ENCODE results near the gene EMX1.
A peak's percentile ranks its signal among the peaks of the same experiment; 100 is the strongest.

Gene EMX1

GRCh38 chr2:72915907-72916742 is 1.2 kb upstream of the EMX1 start:
- Histone ChIP-seq H3K36me3 (ENCODE audit: control insufficient read depth in 2 of 2, insufficient read depth in 2 of 2, low read length in 2 of 2) (no peaks in the 10 kb centered on the region), H3K9ac (ENCODE audit: low read depth in 1 of 2, low read length in 2 of 2) (peak overlapping the region in 1 of 2 donors; percentile 54), H3K27ac (ENCODE audit: low read depth in 2 of 2, low read length in 2 of 2) (no peak overlapping the region), H3K27me3 (ENCODE audit: control insufficient read depth in 2 of 2, insufficient read depth in 2 of 2, low read length in 2 of 2) (peaks cover 74 to 78% of the 10 kb centered on the region in 2 donors), H3K4me1 (ENCODE audit: control insufficient read depth in 2 of 2, insufficient read depth in 2 of 2, low read length in 2 of 2) (peaks cover 26 to 31% of the 10 kb centered on the region in 2 donors), H3K4me3 (ENCODE audit: low read length in 2 of 2) (peak overlapping the region; percentile 67 to 73), H3K9me3 (ENCODE audit: control insufficient read depth in 2 of 2, low read length in 2 of 2) (no peaks in the 10 kb centered on the region)

- peaks cover 75 to 80% of the 10 kb centered on the region in 2 donors for H3K27me3 ChIP-seq (ENCODE audit: control insufficient read depth in 2 of 2, insufficient read depth in 2 of 2, low read length in 2 of 2)
- peaks cover 26 to 31% of the 10 kb centered on the region in 2 donors for H3K4me1 ChIP-seq (ENCODE audit: control insufficient read depth in 2 of 2, insufficient read depth in 2 of 2, low read length in 2 of 2)
- H3K4me3 ChIP-seq (ENCODE audit: low read length in 2 of 2): peak overlapping the region; percentile 67 to 73
These were observed 579 bp upstream of the EMX1 start for GRCh38 chr2:72916743-72917137.

DNA sequence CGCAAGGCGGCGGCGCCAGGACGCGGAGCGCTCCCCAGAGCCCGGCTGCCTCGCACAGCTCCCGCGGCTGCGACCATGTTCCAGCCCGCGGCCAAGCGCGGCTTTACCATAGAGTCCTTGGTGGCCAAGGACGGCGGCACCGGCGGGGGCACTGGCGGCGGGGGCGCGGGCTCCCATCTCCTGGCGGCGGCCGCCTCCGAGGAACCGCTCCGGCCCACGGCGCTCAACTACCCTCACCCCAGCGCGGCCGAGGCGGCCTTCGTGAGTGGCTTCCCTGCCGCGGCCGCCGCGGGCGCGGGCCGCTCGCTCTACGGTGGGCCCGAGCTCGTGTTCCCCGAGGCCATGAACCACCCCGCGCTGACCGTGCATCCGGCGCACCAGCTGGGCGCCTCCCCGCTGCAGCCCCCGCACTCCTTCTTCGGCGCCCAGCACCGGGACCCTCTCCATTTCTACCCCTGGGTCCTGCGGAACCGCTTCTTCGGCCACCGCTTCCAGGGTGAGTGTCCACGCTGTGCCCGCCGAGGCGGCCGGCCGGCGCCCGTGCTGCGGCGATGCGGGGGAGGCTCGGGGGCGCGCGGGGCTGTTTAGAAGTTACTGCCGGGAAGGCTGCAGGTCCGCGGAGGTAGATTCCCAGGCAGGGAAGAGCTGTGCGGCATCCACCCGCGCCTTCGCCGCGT is 696 bp downstream of the EMX1 start:
- Histone ChIP-seq H3K9ac (ENCODE audit: low read depth in 1 of 2, low read length in 2 of 2) (no peak overlapping the region), H3K4me1 (ENCODE audit: control insufficient read depth in 2 of 2, insufficient read depth in 2 of 2, low read length in 2 of 2) (peaks cover 26 to 31% of the 10 kb centered on the region in 2 donors), H3K27me3 (ENCODE audit: control insufficient read depth in 2 of 2, insufficient read depth in 2 of 2, low read length in 2 of 2) (peaks cover 77 to 88% of the 10 kb centered on the region in 2 donors)

More at GRCh38 chr2:72916743-72917137, 579 bp upstream of the EMX1 start:
- no peaks in the 10 kb centered on the region for H3K9me3 ChIP-seq (ENCODE audit: control insufficient read depth in 2 of 2, low read length in 2 of 2)
- no peak overlapping the region for H3K27ac ChIP-seq (ENCODE audit: low read depth in 2 of 2, low read length in 2 of 2)
- no peaks in the 10 kb centered on the region for H3K36me3 ChIP-seq (ENCODE audit: control insufficient read depth in 2 of 2, insufficient read depth in 2 of 2, low read length in 2 of 2)
- peak overlapping the region; percentile 47 to 54 for H3K9ac ChIP-seq (ENCODE audit: low read depth in 1 of 2, low read length in 2 of 2)

GRCh38 chr2:72919414-72920317 is 2.3 kb downstream of the EMX1 start:
- Histone ChIP-seq H3K4me3 (ENCODE audit: low read length in 2 of 2) (peak overlapping the region in 1 of 2 donors; percentile 17), H3K9ac (ENCODE audit: low read depth in 1 of 2, low read length in 2 of 2) (no peak overlapping the region), H3K36me3 (ENCODE audit: control insufficient read depth in 2 of 2, insufficient read depth in 2 of 2, low read length in 2 of 2) (no peaks in the 10 kb centered on the region), H3K4me1 (ENCODE audit: control insufficient read depth in 2 of 2, insufficient read depth in 2 of 2, low read length in 2 of 2) (peaks cover 31 to 36% of the 10 kb centered on the region in 2 donors), H3K9me3 (ENCODE audit: control insufficient read depth in 2 of 2, low read length in 2 of 2) (no peaks in the 10 kb centered on the region), H3K27me3 (ENCODE audit: control insufficient read depth in 2 of 2, insufficient read depth in 2 of 2, low read length in 2 of 2) (peaks cover 76 to 86% of the 10 kb centered on the region in 2 donors), H3K27ac (ENCODE audit: low read depth in 2 of 2, low read length in 2 of 2) (no peak overlapping the region)

More for the DNA sequence above, 696 bp downstream of the EMX1 start:
- Histone ChIP-seq H3K9me3 (ENCODE audit: control insufficient read depth in 2 of 2, low read length in 2 of 2) (no peaks in the 10 kb centered on the region), H3K36me3 (ENCODE audit: control insufficient read depth in 2 of 2, insufficient read depth in 2 of 2, low read length in 2 of 2) (no peaks in the 10 kb centered on the region), H3K27ac (ENCODE audit: low read depth in 2 of 2, low read length in 2 of 2) (no peak overlapping the region), H3K4me3 (ENCODE audit: low read length in 2 of 2) (peak overlapping the region in 1 of 2 donors; percentile 4)

GRCh38 chr2:72920318-72921087 is 3.2 kb downstream of the EMX1 start:
- Histone ChIP-seq H3K9ac (ENCODE audit: low read depth in 1 of 2, low read length in 2 of 2) (no peak overlapping the region), H3K4me3 (ENCODE audit: low read length in 2 of 2) (peak overlapping the region in 1 of 2 donors; percentile 17), H3K36me3 (ENCODE audit: control insufficient read depth in 2 of 2, insufficient read depth in 2 of 2, low read length in 2 of 2) (no peaks in the 10 kb centered on the region), H3K27ac (ENCODE audit: low read depth in 2 of 2, low read length in 2 of 2) (no peak overlapping the region), H3K4me1 (ENCODE audit: control insufficient read depth in 2 of 2, insufficient read depth in 2 of 2, low read length in 2 of 2) (peaks cover 30 to 35% of the 10 kb centered on the region in 2 donors), H3K27me3 (ENCODE audit: control insufficient read depth in 2 of 2, insufficient read depth in 2 of 2, low read length in 2 of 2) (peaks cover 75 to 86% of the 10 kb centered on the region in 2 donors), H3K9me3 (ENCODE audit: control insufficient read depth in 2 of 2, low read length in 2 of 2) (no peaks in the 10 kb centered on the region)

- Histone ChIP-seq H3K4me3 (ENCODE audit: low read length in 2 of 2) (no peak overlapping the region), H3K4me1 (ENCODE audit: control insufficient read depth in 2 of 2, insufficient read depth in 2 of 2, low read length in 2 of 2) (peaks cover 24 to 30% of the 10 kb centered on the region in 2 donors), H3K27ac (ENCODE audit: low read depth in 2 of 2, low read length in 2 of 2) (no peak overlapping the region)
These were observed 4.0 kb downstream of the EMX1 start for GRCh38 chr2:72921088-72921851.

GRCh38 chr2:72921853-72922252 is 4.5 kb downstream of the EMX1 start:
- Histone ChIP-seq H3K9me3 (ENCODE audit: control insufficient read depth in 2 of 2, low read length in 2 of 2) (no peaks in the 10 kb centered on the region), H3K4me1 (ENCODE audit: control insufficient read depth in 2 of 2, insufficient read depth in 2 of 2, low read length in 2 of 2) (peaks cover 18 to 24% of the 10 kb centered on the region in 2 donors), H3K27me3 (ENCODE audit: control insufficient read depth in 2 of 2, insufficient read depth in 2 of 2, low read length in 2 of 2) (peaks cover 81 to 89% of the 10 kb centered on the region in 2 donors), H3K27ac (ENCODE audit: low read depth in 2 of 2, low read length in 2 of 2) (no peak overlapping the region), H3K9ac (ENCODE audit: low read depth in 1 of 2, low read length in 2 of 2) (no peak overlapping the region), H3K4me3 (ENCODE audit: low read length in 2 of 2) (no peak overlapping the region), H3K36me3 (ENCODE audit: control insufficient read depth in 2 of 2, insufficient read depth in 2 of 2, low read length in 2 of 2) (no peaks in the 10 kb centered on the region)

More at GRCh38 chr2:72921088-72921851, 4.0 kb downstream of the EMX1 start:
- H3K27me3 ChIP-seq (ENCODE audit: control insufficient read depth in 2 of 2, insufficient read depth in 2 of 2, low read length in 2 of 2): peaks cover 80 to 89% of the 10 kb centered on the region in 2 donors
- H3K36me3 ChIP-seq (ENCODE audit: control insufficient read depth in 2 of 2, insufficient read depth in 2 of 2, low read length in 2 of 2): no peaks in the 10 kb centered on the region
- no peaks in the 10 kb centered on the region for H3K9me3 ChIP-seq (ENCODE audit: control insufficient read depth in 2 of 2, low read length in 2 of 2)
- no peak overlapping the region for H3K9ac ChIP-seq (ENCODE audit: low read depth in 1 of 2, low read length in 2 of 2)

DNA sequence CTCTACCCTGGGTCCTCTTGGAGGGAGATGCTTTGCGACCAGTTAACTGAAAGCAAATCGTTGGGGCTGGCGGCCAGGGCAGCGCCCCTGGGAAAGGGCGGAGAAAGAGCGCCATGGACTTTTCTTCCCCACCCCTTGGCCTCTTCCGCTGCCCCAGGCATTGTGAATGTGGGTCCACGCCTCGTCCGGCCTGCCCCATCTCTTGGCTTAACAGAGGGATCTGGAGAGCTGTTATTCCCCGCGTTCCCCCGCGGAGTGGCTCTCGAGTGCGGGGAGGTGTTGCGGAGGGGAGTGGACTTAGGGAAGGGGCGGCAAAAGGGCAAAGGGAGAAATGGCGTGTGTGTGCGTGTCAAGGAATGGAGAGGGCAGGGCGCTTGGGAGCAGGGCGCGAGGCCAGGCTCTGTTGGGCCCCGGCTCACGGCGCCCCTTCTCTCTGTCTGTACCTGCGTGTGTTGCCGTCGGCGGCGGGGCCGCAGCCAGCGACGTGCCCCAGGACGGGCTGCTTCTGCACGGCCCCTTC is 6.6 kb downstream of the EMX1 start:
- Histone ChIP-seq H3K4me3 (ENCODE audit: low read length in 2 of 2) (no peak overlapping the region), H3K27ac (ENCODE audit: low read depth in 2 of 2, low read length in 2 of 2) (no peak overlapping the region), H3K9me3 (ENCODE audit: control insufficient read depth in 2 of 2, low read length in 2 of 2) (no peaks in the 10 kb centered on the region), H3K9ac (ENCODE audit: low read depth in 1 of 2, low read length in 2 of 2) (no peak overlapping the region), H3K27me3 (ENCODE audit: control insufficient read depth in 2 of 2, insufficient read depth in 2 of 2, low read length in 2 of 2) (peaks cover 93 to 97% of the 10 kb centered on the region in 2 donors), H3K4me1 (ENCODE audit: control insufficient read depth in 2 of 2, insufficient read depth in 2 of 2, low read length in 2 of 2) (peaks cover 7 to 13% of the 10 kb centered on the region in 2 donors), H3K36me3 (ENCODE audit: control insufficient read depth in 2 of 2, insufficient read depth in 2 of 2, low read length in 2 of 2) (no peaks in the 10 kb centered on the region)

Measured in mucosa of rectum (tissue), 2 donors.